Right lobe of liver (tissue), 4 donors: ENCODE measurements around the gene FKBP1A.

ENCODE experiments used
- POLR2A ChIP-seq: fragments of 450-650 bp; IDR thresholded peaks from one replicate; pipeline ENCODE4 v1.6.1; 2017; ENCODE audit warnings: antibody characterized with exemption, mild to moderate bottlenecking
- TF ChIP-seq, protein P1 (sequence below), 4 donors: fragments of 200-600 bp in 3 of 4; fragments of 450-650 bp in 1 of 4; IDR thresholded peaks; one replicate each; pipeline versions ENCODE4 v1.5.1 to v1.8.0; 2016 to 2022; ENCODE audit warnings: antibody characterized with exemption in 4 of 4, mild to moderate bottlenecking in 2 of 4
- donor health status: DM: no; HTN: no; CAD: no.
- donor health status: DM: no; HTN: no; CAD: no.
- donor health status: DM: no; HTN: yes; CAD: no.

DNA sequence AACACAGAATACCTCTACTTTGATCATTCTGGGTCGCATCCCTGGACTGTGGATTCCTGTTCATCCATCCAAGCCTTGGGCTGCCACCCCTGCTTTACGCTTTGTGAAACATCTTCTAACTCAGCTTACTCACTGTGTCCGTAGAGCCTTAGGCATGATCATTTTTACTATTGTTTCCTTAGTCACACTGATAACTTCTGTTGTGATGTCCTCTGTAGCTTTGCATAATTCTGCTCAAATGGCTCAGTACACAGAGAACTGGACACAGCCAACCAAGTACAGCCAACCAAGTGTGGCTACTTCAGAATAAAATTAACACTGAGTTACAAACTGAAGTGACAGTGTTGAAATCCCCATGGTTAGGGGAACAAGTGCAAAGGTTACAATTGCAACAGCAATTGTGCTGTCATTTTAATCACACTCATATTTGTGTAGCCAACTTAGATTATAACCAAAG, 8.6 kb upstream of the FKBP1A start:
- TF ChIP-seq, protein P1, sequence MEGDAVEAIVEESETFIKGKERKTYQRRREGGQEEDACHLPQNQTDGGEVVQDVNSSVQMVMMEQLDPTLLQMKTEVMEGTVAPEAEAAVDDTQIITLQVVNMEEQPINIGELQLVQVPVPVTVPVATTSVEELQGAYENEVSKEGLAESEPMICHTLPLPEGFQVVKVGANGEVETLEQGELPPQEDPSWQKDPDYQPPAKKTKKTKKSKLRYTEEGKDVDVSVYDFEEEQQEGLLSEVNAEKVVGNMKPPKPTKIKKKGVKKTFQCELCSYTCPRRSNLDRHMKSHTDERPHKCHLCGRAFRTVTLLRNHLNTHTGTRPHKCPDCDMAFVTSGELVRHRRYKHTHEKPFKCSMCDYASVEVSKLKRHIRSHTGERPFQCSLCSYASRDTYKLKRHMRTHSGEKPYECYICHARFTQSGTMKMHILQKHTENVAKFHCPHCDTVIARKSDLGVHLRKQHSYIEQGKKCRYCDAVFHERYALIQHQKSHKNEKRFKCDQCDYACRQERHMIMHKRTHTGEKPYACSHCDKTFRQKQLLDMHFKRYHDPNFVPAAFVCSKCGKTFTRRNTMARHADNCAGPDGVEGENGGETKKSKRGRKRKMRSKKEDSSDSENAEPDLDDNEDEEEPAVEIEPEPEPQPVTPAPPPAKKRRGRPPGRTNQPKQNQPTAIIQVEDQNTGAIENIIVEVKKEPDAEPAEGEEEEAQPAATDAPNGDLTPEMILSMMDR (IDR thresholded peaks at IDR 0.05): no peak
- peak; percentile 36 for TF ChIP-seq POLR2A
